ENCODE measurements around the gene TAS2R38.
A peak's percentile ranks its signal among the peaks of the same experiment; 100 is the strongest.
"Not testable (repeated sequence)": the region's sequence is repeated elsewhere in the genome, so short reads cannot be mapped to it uniquely, and the experiment has no call there.

TAS2R38 gene

GRCh38 chr7:141992688-141993087 is 19.1 kb upstream of the TAS2R38 start:
- Histone ChIP-seq H3K4me1 (ENCODE audit: control insufficient read depth, insufficient read depth, low read length) (peaks cover 2% of the 10 kb centered on the region), H3K27me3 (ENCODE audit: control insufficient read depth, insufficient read depth, low read length) (no peaks in the 10 kb centered on the region), H3K4me3 (ENCODE audit: low read depth, low read length) (no peak overlapping the region), H3K9ac (ENCODE audit: low read depth, low read length) (no peak overlapping the region), H3K9me3 (ENCODE audit: control insufficient read depth, insufficient read depth, low read length) (no peaks in the 10 kb centered on the region), H3K36me3 (ENCODE audit: control insufficient read depth, insufficient read depth, low read length) (no peaks in the 10 kb centered on the region)

GRCh38 chr7:141992156-141992555 is 18.6 kb upstream of the TAS2R38 start:
- H3K4me3 ChIP-seq (ENCODE audit: low read depth, low read length): no peak overlapping the region
- H3K4me1 ChIP-seq (ENCODE audit: control insufficient read depth, insufficient read depth, low read length): peaks cover 2% of the 10 kb centered on the region
- H3K9ac ChIP-seq (ENCODE audit: low read depth, low read length): no peak overlapping the region
- H3K27me3 ChIP-seq (ENCODE audit: control insufficient read depth, insufficient read depth, low read length): no peaks in the 10 kb centered on the region
- no peaks in the 10 kb centered on the region for H3K36me3 ChIP-seq (ENCODE audit: control insufficient read depth, insufficient read depth, low read length)
- no peaks in the 10 kb centered on the region for H3K9me3 ChIP-seq (ENCODE audit: control insufficient read depth, insufficient read depth, low read length)

GRCh38 chr7:141991140-141991539 is 17.6 kb upstream of the TAS2R38 start:
- Histone ChIP-seq H3K36me3 (ENCODE audit: control insufficient read depth, insufficient read depth, low read length) (no peaks in the 10 kb centered on the region), H3K27me3 (ENCODE audit: control insufficient read depth, insufficient read depth, low read length) (no peaks in the 10 kb centered on the region), H3K4me1 (ENCODE audit: control insufficient read depth, insufficient read depth, low read length) (peaks cover 2% of the 10 kb centered on the region), H3K9me3 (ENCODE audit: control insufficient read depth, insufficient read depth, low read length) (peaks cover 4% of the 10 kb centered on the region), H3K9ac (ENCODE audit: low read depth, low read length) (no peak overlapping the region), H3K4me3 (ENCODE audit: low read depth, low read length) (no peak overlapping the region)

- Histone ChIP-seq H3K27me3 (ENCODE audit: control insufficient read depth, insufficient read depth, low read length) (no peaks in the 10 kb centered on the region), H3K9ac (ENCODE audit: low read depth, low read length) (no peak overlapping the region), H3K36me3 (ENCODE audit: control insufficient read depth, insufficient read depth, low read length) (no peaks in the 10 kb centered on the region), H3K4me1 (ENCODE audit: control insufficient read depth, insufficient read depth, low read length) (no peaks in the 10 kb centered on the region), H3K4me3 (ENCODE audit: low read depth, low read length) (no peak overlapping the region), H3K9me3 (ENCODE audit: control insufficient read depth, insufficient read depth, low read length) (peaks cover 4% of the 10 kb centered on the region)
Measured at GRCh38 chr7:141990011-141990725, 16.6 kb upstream of the TAS2R38 start.

GRCh38 chr7:141987803-141988202 is 14.2 kb upstream of the TAS2R38 start:
- H3K9me3 ChIP-seq (ENCODE audit: control insufficient read depth, insufficient read depth, low read length); H3K4me1 ChIP-seq (ENCODE audit: control insufficient read depth, insufficient read depth, low read length); H3K36me3 ChIP-seq (ENCODE audit: control insufficient read depth, insufficient read depth, low read length); H3K9ac ChIP-seq (ENCODE audit: low read depth, low read length); H3K27me3 ChIP-seq (ENCODE audit: control insufficient read depth, insufficient read depth, low read length); H3K4me3 ChIP-seq (ENCODE audit: low read depth, low read length): not testable (repeated sequence)

- Histone ChIP-seq H3K36me3 (ENCODE audit: control insufficient read depth, insufficient read depth, low read length) (no peaks in the 10 kb centered on the region), H3K27me3 (ENCODE audit: control insufficient read depth, insufficient read depth, low read length) (no peaks in the 10 kb centered on the region), H3K9ac (ENCODE audit: low read depth, low read length) (no peak overlapping the region), H3K4me1 (ENCODE audit: control insufficient read depth, insufficient read depth, low read length) (no peaks in the 10 kb centered on the region), H3K4me3 (ENCODE audit: low read depth, low read length) (no peak overlapping the region), H3K9me3 (ENCODE audit: control insufficient read depth, insufficient read depth, low read length) (peaks cover 4% of the 10 kb centered on the region)
Measured at GRCh38 chr7:141986923-141987322, 13.3 kb upstream of the TAS2R38 start.

GRCh38 chr7:141985926-141986325 is 12.4 kb upstream of the TAS2R38 start:
- not testable (repeated sequence) for H3K36me3 ChIP-seq (ENCODE audit: control insufficient read depth, insufficient read depth, low read length); H3K27me3 ChIP-seq (ENCODE audit: control insufficient read depth, insufficient read depth, low read length); H3K4me1 ChIP-seq (ENCODE audit: control insufficient read depth, insufficient read depth, low read length); H3K9ac ChIP-seq (ENCODE audit: low read depth, low read length); H3K9me3 ChIP-seq (ENCODE audit: control insufficient read depth, insufficient read depth, low read length)
- H3K4me3 ChIP-seq (ENCODE audit: low read depth, low read length): peak overlapping the region; percentile 39

GRCh38 chr7:141979568-141979967 is 6.0 kb upstream of the TAS2R38 start:
- H3K4me3 ChIP-seq (ENCODE audit: low read depth, low read length): no peak overlapping the region
- H3K9ac ChIP-seq (ENCODE audit: low read depth, low read length): no peak overlapping the region
- no peaks in the 10 kb centered on the region for H3K36me3 ChIP-seq (ENCODE audit: control insufficient read depth, insufficient read depth, low read length)
- H3K4me1 ChIP-seq (ENCODE audit: control insufficient read depth, insufficient read depth, low read length): no peaks in the 10 kb centered on the region
- no peaks in the 10 kb centered on the region for H3K27me3 ChIP-seq (ENCODE audit: control insufficient read depth, insufficient read depth, low read length)
- H3K9me3 ChIP-seq (ENCODE audit: control insufficient read depth, insufficient read depth, low read length): no peaks in the 10 kb centered on the region

- no peaks in the 10 kb centered on the region for H3K9me3 ChIP-seq (ENCODE audit: control insufficient read depth, insufficient read depth, low read length)
- H3K27me3 ChIP-seq (ENCODE audit: control insufficient read depth, insufficient read depth, low read length): no peaks in the 10 kb centered on the region
- H3K4me1 ChIP-seq (ENCODE audit: control insufficient read depth, insufficient read depth, low read length): no peaks in the 10 kb centered on the region
- no peak overlapping the region for H3K9ac ChIP-seq (ENCODE audit: low read depth, low read length)
- no peaks in the 10 kb centered on the region for H3K36me3 ChIP-seq (ENCODE audit: control insufficient read depth, insufficient read depth, low read length)
- H3K4me3 ChIP-seq (ENCODE audit: low read depth, low read length): no peak overlapping the region
Measured at GRCh38 chr7:141978351-141978750, 4.8 kb upstream of the TAS2R38 start.

GRCh38 chr7:141976524-141977245 is 3.1 kb upstream of the TAS2R38 start:
- no peaks in the 10 kb centered on the region for H3K4me1 ChIP-seq (ENCODE audit: control insufficient read depth, insufficient read depth, low read length)
- no peaks in the 10 kb centered on the region for H3K9me3 ChIP-seq (ENCODE audit: control insufficient read depth, insufficient read depth, low read length)
- H3K36me3 ChIP-seq (ENCODE audit: control insufficient read depth, insufficient read depth, low read length): no peaks in the 10 kb centered on the region
- H3K27me3 ChIP-seq (ENCODE audit: control insufficient read depth, insufficient read depth, low read length): no peaks in the 10 kb centered on the region
- H3K9ac ChIP-seq (ENCODE audit: low read depth, low read length): no peak overlapping the region
- peak overlapping the region; percentile 28 for H3K4me3 ChIP-seq (ENCODE audit: low read depth, low read length)

GRCh38 chr7:141975806-141976523 is 2.4 kb upstream of the TAS2R38 start:
- H3K9me3 ChIP-seq (ENCODE audit: control insufficient read depth, insufficient read depth, low read length): no peaks in the 10 kb centered on the region
- H3K27me3 ChIP-seq (ENCODE audit: control insufficient read depth, insufficient read depth, low read length): no peaks in the 10 kb centered on the region
- peak overlapping the region; percentile 48 for H3K9ac ChIP-seq (ENCODE audit: low read depth, low read length)
- no peaks in the 10 kb centered on the region for H3K4me1 ChIP-seq (ENCODE audit: control insufficient read depth, insufficient read depth, low read length)
- H3K36me3 ChIP-seq (ENCODE audit: control insufficient read depth, insufficient read depth, low read length): no peaks in the 10 kb centered on the region
- peak overlapping the region; percentile 28 for H3K4me3 ChIP-seq (ENCODE audit: low read depth, low read length)

- Histone ChIP-seq H3K4me3 (ENCODE audit: low read depth, low read length) (no peak overlapping the region), H3K36me3 (ENCODE audit: control insufficient read depth, insufficient read depth, low read length) (no peaks in the 10 kb centered on the region), H3K9me3 (ENCODE audit: control insufficient read depth, insufficient read depth, low read length) (no peaks in the 10 kb centered on the region), H3K4me1 (ENCODE audit: control insufficient read depth, insufficient read depth, low read length) (no peaks in the 10 kb centered on the region), H3K27me3 (ENCODE audit: control insufficient read depth, insufficient read depth, low read length) (no peaks in the 10 kb centered on the region), H3K9ac (ENCODE audit: low read depth, low read length) (no peak overlapping the region)
Measured at GRCh38 chr7:141974831-141975230, 1.3 kb upstream of the TAS2R38 start.

All from iPS-15b (cell line).